ENCODE data around the gene CT45A8. TPM values are rescaled to one million over a fixed set of nuclear protein-coding genes. Genes with fewer than 3 reads are reported as not detected.

Gene CT45A8
- total RNA-seq: not detected in 2 replicates

GRCh38 chrX:135854438-135854837 lies at the start of gene CT45A8:
TSS of gene CT45A8 (minus strand) at chrX:135854538. CDS start at chrX:135850783, 3,755 bp downstream.

GRCh38 chrX:135893294-135893817 lies 39.0 kb upstream of the CT45A8 start, which contains the start of the genes CT45A10 and SAGE1:
TSS of gene CT45A10 (minus strand) at chrX:135893444. CDS start at chrX:135885344, 8,100 bp downstream.
TSS of gene SAGE1 (plus strand) at chrX:135893716. CDS start at chrX:135896243, 2,527 bp downstream.

GRCh38 chrX:135871712-135872111 lies 17.4 kb upstream of the CT45A8 start, which contains the start of gene CT45A9:
TSS of gene CT45A9 (minus strand) at chrX:135871812. CDS start at chrX:135868061, 3,751 bp downstream.

GRCh38 chrX:135837180-135837579 lies 17.2 kb downstream of the CT45A8 start, which contains the start of gene CT45A7:
TSS of gene CT45A7 (minus strand) at chrX:135837280. CDS start at chrX:135833533, 3,747 bp downstream.

GRCh38 chrX:135819912-135820311 lies 34.4 kb downstream of the CT45A8 start, which contains the start of gene CT45A2:
TSS of gene CT45A2 (minus strand) at chrX:135820012. CDS start at chrX:135816265, 3,747 bp downstream.

GRCh38 chrX:135802687-135803086 lies 51.7 kb downstream of the CT45A8 start, which contains the start of gene CT45A6:
TSS of gene CT45A6 (minus strand) at chrX:135802787. CDS start at chrX:135798993, 3,794 bp downstream.

Other genes with a start within 250 kb of the CT45A8 start
- gene CT45A1, start 140.9 kb downstream of the CT45A8 start, total RNA-seq: not detected in 2 replicates
- not detected in 2 replicates for gene CT45A3, start 86.3 kb downstream of the CT45A8 start, total RNA-seq
- not detected in 2 replicates for gene CT45A5, start 69.0 kb downstream of the CT45A8 start, total RNA-seq
- gene CT45A6, start 51.8 kb downstream of the CT45A8 start, total RNA-seq: not detected in 2 replicates
- gene CT45A2, start 34.5 kb downstream of the CT45A8 start, total RNA-seq: not detected in 2 replicates
- gene CT45A7, start 17.3 kb downstream of the CT45A8 start, total RNA-seq: not detected in 2 replicates
- not detected in 2 replicates for gene CT45A9, start 17.3 kb upstream of the CT45A8 start, total RNA-seq
- not detected in 2 replicates for gene CT45A10, start 38.9 kb upstream of the CT45A8 start, total RNA-seq
- gene SAGE1, start 39.2 kb upstream of the CT45A8 start, total RNA-seq: not detected in 2 replicates
- 37.7 and 39.3 TPM in 2 replicates for gene MMGT1, start 119.5 kb upstream of the CT45A8 start, total RNA-seq
- gene SLC9A6, start 130.9 kb upstream of the CT45A8 start, total RNA-seq: 25.0 and 27.0 TPM in 2 replicates

Data from articular chondrocyte of knee joint (primary cell).